H1 (cell line): ENCODE data around the gene ATG16L1.

Experiments
- CTCF ChIP-seq, 3 experiments: IDR thresholded peaks; 1 replicate in 2 of 3; 2 replicates in 1 of 3; pipeline versions ENCODE4 v1.5.1 to v1.6.1; 2011; ENCODE audit warnings: low read length in 3 of 3, mild to moderate bottlenecking in 3 of 3, inconsistent platforms in 2 of 3, low read depth in 1 of 3, moderate library complexity in 1 of 3; ENCODE audit not compliant: insufficient read depth in 1 of 3; ENCODE audit errors: control extremely low read depth in 1 of 3
- EZH2 ChIP-seq: fragments of 200-600 bp; sonication (generic); IDR thresholded peaks from 2 replicates; pipeline ENCODE4 v1.7.1; 2012; ENCODE audit warnings: low read depth, mild to moderate bottlenecking, moderate library complexity, low read length, inconsistent platforms; ENCODE audit not compliant: severe bottlenecking
- GABPA ChIP-seq: IDR thresholded peaks from 2 replicates; pipeline ENCODE4 v1.6.1; 2011; ENCODE audit warnings: mild to moderate bottlenecking, low read length, moderate library complexity, borderline replicate concordance; ENCODE audit not compliant: insufficient read depth
- MAX ChIP-seq: IDR thresholded peaks from 2 replicates; pipeline ENCODE4 v1.6.1; 2012; ENCODE audit warnings: inconsistent platforms
- POLR2AphosphoS5 ChIP-seq: IDR thresholded peaks from 2 replicates; pipeline ENCODE4 v1.6.1; 2011; ENCODE audit warnings: low read depth, low read length
- RXRA ChIP-seq: IDR thresholded peaks from 2 replicates; pipeline ENCODE4 v1.6.1; 2011; ENCODE audit warnings: low read depth, mild to moderate bottlenecking, low read length, moderate library complexity; ENCODE audit not compliant: insufficient read depth
- TCF12 ChIP-seq: IDR thresholded peaks from 2 replicates; pipeline ENCODE4 v1.6.1; 2011; ENCODE audit warnings: low read depth, mild to moderate bottlenecking, low read length
- TEAD4 ChIP-seq: IDR thresholded peaks from 2 replicates; pipeline ENCODE4 v1.6.1; 2012; ENCODE audit warnings: low read depth, low read length, inconsistent platforms, mixed read lengths

GRCh38 chr2:233209533-233210171 lies 41.8 kb upstream of the ATG16L1 start:
- TF ChIP-seq CTCF (IDR thresholded peaks at IDR 0.05; ENCODE audit: control extremely low read depth in 1 of 3, insufficient read depth in 1 of 3, low read depth in 1 of 3, low read length in 3 of 3), result no peak
- no peak for TF ChIP-seq TCF12
- no peak for TF ChIP-seq EZH2
- TF ChIP-seq TEAD4, result no peak
- TF ChIP-seq MAX, result no peak
- no peak for TF ChIP-seq RXRA
- no peak for TF ChIP-seq POLR2AphosphoS5
- no peak for TF ChIP-seq GABPA
